ENCODE results near the gene ITGAD.

GRCh38 chr16:31458073-31458843 is 65.1 kb downstream of the ITGAD start:
- TF ChIP-seq CTCF (IDR thresholded peaks at IDR 0.05) (no peak), EZH2 (IDR thresholded peaks at IDR 0.05; ENCODE audit: borderline replicate concordance, insufficient read depth, low read depth, low read length, poor library complexity, severe bottlenecking) (no peak)
